Endodermal cell (in vitro differentiated cells): ENCODE results near the gene HMGB2. TPM values are rescaled to one million over a fixed set of nuclear protein-coding genes. Genes with fewer than 3 reads are reported as not detected.

Experiments
- DNase-seq: peaks from one replicate; pipeline ENCODE4 v3.0.0-alpha.2; 2017
- H3K27ac ChIP-seq: 2 replicates; pipeline ENCODE4 v1.5.1; 2013; ENCODE audit warnings: mild to moderate bottlenecking, low read depth, low read length, moderate library complexity
- H3K27me3 ChIP-seq: 2 replicates; pipeline ENCODE4 v1.6.1; 2013; ENCODE audit warnings: mild to moderate bottlenecking, low read length, moderate library complexity; ENCODE audit not compliant: insufficient read depth, control insufficient read depth, poor library complexity, severe bottlenecking
- H3K36me3 ChIP-seq: 2 replicates; pipeline ENCODE4 v1.7.0; 2013; ENCODE audit warnings: mild to moderate bottlenecking, low read length, moderate library complexity; ENCODE audit not compliant: control insufficient read depth, insufficient read depth
- H3K4me1 ChIP-seq: one replicate; pipeline ENCODE4 v1.7.0; 2013; ENCODE audit warnings: low read length; ENCODE audit not compliant: control insufficient read depth, insufficient read depth
- H3K4me3 ChIP-seq: 2 replicates; pipeline ENCODE4 v1.5.1; 2013; ENCODE audit warnings: mild to moderate bottlenecking, low read length, moderate library complexity
- H3K9ac ChIP-seq: 2 replicates; pipeline ENCODE4 v1.6.1; 2013; ENCODE audit warnings: mild to moderate bottlenecking, low read length, moderate library complexity; ENCODE audit not compliant: poor library complexity, severe bottlenecking; ENCODE audit errors: extremely low read depth
- H3K9me3 ChIP-seq: 2 replicates; pipeline ENCODE4 v1.6.1; 2013; ENCODE audit warnings: mild to moderate bottlenecking, low read length, moderate library complexity; ENCODE audit not compliant: control insufficient read depth
- H3K27ac Mint-ChIP-seq: 2 replicates; pipeline ENCODE4 v1.8.0; 2020; ENCODE audit warnings: mixed read lengths
- H3K27me3 Mint-ChIP-seq: 2 replicates; pipeline ENCODE4 v1.8.0; 2021; ENCODE audit warnings: mild to moderate bottlenecking, mixed read lengths; ENCODE audit not compliant: insufficient read depth
- H3K36me3 Mint-ChIP-seq: 2 replicates; pipeline ENCODE4 v1.8.0; 2020; ENCODE audit warnings: low read depth, mixed read lengths
- H3K4me1 Mint-ChIP-seq: 2 replicates; pipeline ENCODE4 v1.8.0; 2020; ENCODE audit warnings: mixed read lengths
- H3K4me3 Mint-ChIP-seq: 2 replicates; pipeline ENCODE4 v1.8.0; 2020; ENCODE audit warnings: mild to moderate bottlenecking, moderate library complexity, mixed read lengths
- H3K9me3 Mint-ChIP-seq: 2 replicates; pipeline ENCODE4 v1.8.0; 2020; ENCODE audit warnings: mild to moderate bottlenecking, mixed read lengths
- CTCF ChIP-seq: fragments of 200-600 bp; sonication (generic); conservative IDR thresholded peaks from 2 replicates; pipeline ENCODE4 v1.5.0; 2021; ENCODE audit warnings: antibody characterized with exemption, mild to moderate bottlenecking
- WGBS, 2 experiments: methylation state at CpG; one replicate each; pipeline versions ENCODE4 v1.1.5 to v1.1.7; 2013; ENCODE audit warnings: missing lambda C conversion rate in 2 of 2, mixed read lengths in 1 of 2; ENCODE audit not compliant: insufficient coverage in 1 of 2, insufficient read length in 1 of 2; 5-methylcytosine and 5-hydroxymethylcytosine counted together
- total RNA-seq, 2 donors: library from RNA; stranded (reverse); fragmentation: NEBNext Ultra II Directional in 1 of 2; extraction: Animal tissue kit (Norgen Biotek cat#: 25700) in 1 of 2; gene quantifications; 2 replicates in 1 of 2; 3 replicates in 1 of 2; pipeline ENCODE4 v1.2.1, GENCODE V29; 2021

The HMGB2 gene
- total RNA-seq, 2 donors from 2014 or later, result 236 to 425 TPM

- Mint-ChIP-seq H3K4me1 (peaks cover 22% of the 10 kb centered on the region), H3K27me3 (peaks cover 2% of the 10 kb centered on the region), H3K27ac (peak overlapping the region; percentile 100), H3K9me3 (no peaks in the 10 kb centered on the region), H3K4me3 (peak overlapping the region; percentile 99), H3K36me3 (peaks cover 41% of the 10 kb centered on the region)
- Histone ChIP-seq H3K36me3 (peaks cover 44% of the 10 kb centered on the region), H3K27me3 (no peaks in the 10 kb centered on the region), H3K27ac (peak overlapping the region; percentile 94), H3K9ac (peak overlapping the region; percentile 95), H3K9me3 (no peaks in the 10 kb centered on the region), H3K4me1 (no peaks in the 10 kb centered on the region), H3K4me3 (peak overlapping the region; percentile 94)
- no peak for TF ChIP-seq CTCF
- 0% methylated on average over 14 to 53 of the region's 53 CpGs for WGBS, 2 experiments
- peak; percentile 70 for DNase-seq
Observed at GRCh38 chr4:173333658-173334084, 487 bp downstream of the HMGB2 start.

GRCh38 chr4:173332963-173333657, 1.0 kb downstream of the HMGB2 start:
- H3K27ac ChIP-seq, result no peak overlapping the region
- peak overlapping the region; percentile 95 for H3K9ac ChIP-seq
- Mint-ChIP-seq H3K9me3 (no peaks in the 10 kb centered on the region), H3K4me3 (peak overlapping the region; percentile 99), H3K36me3 (peaks cover 45% of the 10 kb centered on the region), H3K4me1 (peaks cover 22% of the 10 kb centered on the region), H3K27ac (peak overlapping the region; percentile 92), H3K27me3 (peaks cover 2% of the 10 kb centered on the region)
- peak overlapping the region; percentile 94 for H3K4me3 ChIP-seq
- no peaks in the 10 kb centered on the region for H3K4me1 ChIP-seq
- H3K27me3 ChIP-seq, result no peaks in the 10 kb centered on the region
- H3K36me3 ChIP-seq, result peaks cover 50% of the 10 kb centered on the region
- no peak for TF ChIP-seq CTCF
- H3K9me3 ChIP-seq, result no peaks in the 10 kb centered on the region
- 17 to 19% methylated on average over 13 to 21 of the region's 21 CpGs for WGBS, 2 experiments
- no peak for DNase-seq

- peaks cover 2% of the 10 kb centered on the region for H3K27me3 Mint-ChIP-seq
- Histone ChIP-seq H3K9ac (no peak overlapping the region), H3K9me3 (no peaks in the 10 kb centered on the region), H3K27ac (no peak overlapping the region), H3K4me3 (peak overlapping the region; percentile 94), H3K27me3 (no peaks in the 10 kb centered on the region), H3K4me1 (no peaks in the 10 kb centered on the region), H3K36me3 (peaks cover 52% of the 10 kb centered on the region)
- H3K4me1 Mint-ChIP-seq, result peaks cover 22% of the 10 kb centered on the region
- no peak overlapping the region for H3K27ac Mint-ChIP-seq
- H3K9me3 Mint-ChIP-seq, result no peaks in the 10 kb centered on the region
- WGBS, 2 experiments, result 93 to 94% methylated on average over 6 of the region's 6 CpGs
- DNase-seq, result no peak
- peak overlapping the region; percentile 99 for H3K4me3 Mint-ChIP-seq
- no peak for TF ChIP-seq CTCF
- peaks cover 50% of the 10 kb centered on the region for H3K36me3 Mint-ChIP-seq
Observed at GRCh38 chr4:173332021-173332487, 2.1 kb downstream of the HMGB2 start.
